Activated CD8-positive, alpha-beta memory T cell treated with anti-CD3 and anti-CD28 coated beads, Interleukin-2, amount 10 ng/mL, durations not matched to agents 7 days and 5 days (primary cell): Measurements from ENCODE around the gene MPP7. TPM values are rescaled to one million over a fixed set of nuclear protein-coding genes. Genes with fewer than 3 reads are reported as not detected.

Source experiments
- ATAC-seq: fragments of 150-1000 bp; cut with Tn5 transposase; one replicate; pipeline ENCODE4 v1.10.0; 2021; ENCODE audit warnings: moderate library complexity
- CTCF ChIA-PET: fragments of 350-600 bp; sonication (Branson Sonifier 250); formaldehyde crosslinking; loops from one replicate; lab custom pipeline; 2021; ENCODE audit warnings: antibody characterized with exemption; lab: Charles Lee
- DNase-seq: peaks from one replicate; pipeline ENCODE4 v3.0.0-alpha.2; 2020
- H3K27ac Mint-ChIP-seq: one replicate; pipeline ENCODE4 v1.8.0; 2021; ENCODE audit warnings: mild to moderate bottlenecking, mixed read lengths
- H3K27me3 Mint-ChIP-seq: one replicate; pipeline ENCODE4 v1.8.0; 2021; ENCODE audit warnings: mixed read lengths
- H3K36me3 Mint-ChIP-seq: one replicate; pipeline ENCODE4 v1.8.0; 2021; ENCODE audit warnings: mild to moderate bottlenecking, mixed read lengths
- H3K4me1 Mint-ChIP-seq: one replicate; pipeline ENCODE4 v1.8.0; 2021; ENCODE audit warnings: mixed read lengths
- H3K4me3 Mint-ChIP-seq: one replicate; pipeline ENCODE4 v1.8.0; 2021; ENCODE audit warnings: mild to moderate bottlenecking, moderate library complexity, mixed read lengths
- H3K9me3 Mint-ChIP-seq: one replicate; pipeline ENCODE4 v1.8.0; 2022; ENCODE audit warnings: low read depth, mixed read lengths
- total RNA-seq, 2 experiments: library from RNA; stranded (reverse); gene quantifications; one replicate each; pipeline ENCODE4 v1.2.3, GENCODE V29; 2021

Gene MPP7
- total RNA-seq, 2 experiments from 2014 or later: 1.4 to 3.7 TPM

DNA sequence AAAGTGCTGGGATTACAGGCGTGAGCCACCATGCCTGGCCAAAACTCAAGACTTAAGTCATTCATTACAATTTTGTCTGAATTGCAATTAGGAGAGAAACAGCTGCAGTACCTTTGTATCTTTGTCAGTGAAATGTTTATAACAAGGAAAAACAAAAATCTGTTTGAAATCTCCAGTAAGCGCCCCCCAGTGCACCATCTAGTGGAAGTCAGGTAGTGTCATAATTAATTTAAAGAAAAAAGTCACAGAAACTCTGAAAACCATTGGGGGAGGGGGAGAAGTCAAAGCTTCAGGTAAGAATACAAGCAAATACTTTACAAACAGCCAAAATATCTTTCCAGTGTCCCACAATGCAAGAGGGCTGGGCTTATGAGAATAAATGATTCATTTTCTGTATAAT, 2.8 kb downstream of the MPP7 start:
- peaks cover 30% of the 10 kb centered on the region for H3K4me1 Mint-ChIP-seq
- H3K4me3 Mint-ChIP-seq: no peak overlapping the region
- H3K9me3 Mint-ChIP-seq: no peaks in the 10 kb centered on the region
- peaks cover 21% of the 10 kb centered on the region for H3K27me3 Mint-ChIP-seq
- ATAC-seq (no peak), DNase-seq (no peak)
- CTCF ChIA-PET: interaction anchor here (1.1 to 10.0 kb wide), 6 partner anchors 34 to 132 kb away, joined by 3 to 111 read pairs (median 6); no protein-coding TSS in a partner anchor
- H3K36me3 Mint-ChIP-seq: no peaks in the 10 kb centered on the region
- no peak overlapping the region for H3K27ac Mint-ChIP-seq

GRCh38 chr10:28298951-28299350, 3.9 kb downstream of the MPP7 start:
- Mint-ChIP-seq H3K27me3 (peaks cover 12% of the 10 kb centered on the region), H3K9me3 (no peaks in the 10 kb centered on the region), H3K36me3 (no peaks in the 10 kb centered on the region), H3K27ac (no peak overlapping the region), H3K4me1 (peaks cover 29% of the 10 kb centered on the region), H3K4me3 (no peak overlapping the region)
- CTCF ChIA-PET: interaction anchor here (0.6 to 10.0 kb wide), 6 partner anchors 12 to 1069 kb away, joined by 3 to 111 read pairs (median 6); no protein-coding TSS in a partner anchor
- no peak for DNase-seq
- ATAC-seq: no peak

DNA sequence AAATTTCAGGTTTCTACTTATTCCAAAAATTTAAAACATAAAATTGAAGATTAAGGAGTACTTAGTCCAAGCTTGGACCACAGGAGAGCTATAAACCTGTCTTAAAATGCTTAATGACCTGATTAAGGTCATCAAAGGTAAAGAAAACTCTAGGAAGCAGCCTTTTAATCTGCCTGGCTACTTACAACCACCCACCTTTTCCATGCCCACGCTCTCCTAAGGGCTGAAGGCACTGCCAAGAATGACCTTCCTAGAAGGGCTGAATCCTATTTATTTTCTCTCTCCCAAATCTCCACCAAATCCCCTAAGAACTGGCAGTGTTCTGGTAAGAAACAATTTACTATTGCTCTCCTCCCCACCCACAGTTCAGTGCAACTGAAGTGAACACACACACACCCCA, 6.8 kb downstream of the MPP7 start:
- H3K9me3 Mint-ChIP-seq: no peaks in the 10 kb centered on the region
- H3K27ac Mint-ChIP-seq: no peak overlapping the region
- DNase-seq: no peak
- peaks cover 3% of the 10 kb centered on the region for H3K27me3 Mint-ChIP-seq
- CTCF ChIA-PET: interaction anchor here (1.1 to 10.0 kb wide), 4 partner anchors 78 to 98 kb away, joined by 3 to 111 read pairs (median 4); no protein-coding TSS in a partner anchor
- no peaks in the 10 kb centered on the region for H3K36me3 Mint-ChIP-seq
- no peak overlapping the region for H3K4me3 Mint-ChIP-seq
- H3K4me1 Mint-ChIP-seq: peaks cover 16% of the 10 kb centered on the region
- ATAC-seq: no peak

DNA sequence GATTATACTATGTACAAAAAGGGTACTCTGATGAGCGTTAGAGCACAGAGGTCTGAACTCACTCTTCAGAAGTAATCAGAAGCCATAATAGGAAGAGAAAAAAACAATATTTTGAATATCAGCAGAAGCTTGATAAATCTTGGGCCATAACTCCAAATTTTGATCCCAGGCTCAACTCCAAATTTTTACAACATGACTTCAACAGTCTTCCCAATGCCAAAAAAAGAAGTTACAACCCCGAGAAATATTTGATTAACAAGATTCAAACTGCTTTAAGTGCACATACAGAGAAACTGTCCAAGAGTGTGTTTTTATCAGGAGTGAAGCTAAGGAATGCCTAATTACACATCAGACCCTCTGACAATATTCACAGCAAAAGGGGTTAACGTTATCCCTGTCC, 7.5 kb downstream of the MPP7 start:
- ATAC-seq (no peak), DNase-seq (no peak)
- Mint-ChIP-seq H3K4me3 (no peak overlapping the region), H3K9me3 (no peaks in the 10 kb centered on the region), H3K36me3 (no peaks in the 10 kb centered on the region), H3K27me3 (peaks cover 3% of the 10 kb centered on the region), H3K4me1 (peaks cover 15% of the 10 kb centered on the region), H3K27ac (no peak overlapping the region)
- CTCF ChIA-PET: interaction anchor here (1.1 to 10.0 kb wide), 3 partner anchors 79 to 99 kb away, joined by 3 to 111 read pairs (median 4); no protein-coding TSS in a partner anchor

GRCh38 chr10:28294809-28295208, 8.1 kb downstream of the MPP7 start:
- Mint-ChIP-seq H3K27me3 (peaks cover 3% of the 10 kb centered on the region), H3K27ac (no peak overlapping the region), H3K4me1 (peaks cover 9% of the 10 kb centered on the region), H3K4me3 (no peak overlapping the region), H3K36me3 (no peaks in the 10 kb centered on the region), H3K9me3 (no peaks in the 10 kb centered on the region)
- ATAC-seq: no peak
- DNase-seq: no peak
- CTCF ChIA-PET: interaction anchor here (1.1 to 10.0 kb wide), 4 partner anchors 8 to 99 kb away, joined by 3 to 111 read pairs (median 4); no protein-coding TSS in a partner anchor

DNA sequence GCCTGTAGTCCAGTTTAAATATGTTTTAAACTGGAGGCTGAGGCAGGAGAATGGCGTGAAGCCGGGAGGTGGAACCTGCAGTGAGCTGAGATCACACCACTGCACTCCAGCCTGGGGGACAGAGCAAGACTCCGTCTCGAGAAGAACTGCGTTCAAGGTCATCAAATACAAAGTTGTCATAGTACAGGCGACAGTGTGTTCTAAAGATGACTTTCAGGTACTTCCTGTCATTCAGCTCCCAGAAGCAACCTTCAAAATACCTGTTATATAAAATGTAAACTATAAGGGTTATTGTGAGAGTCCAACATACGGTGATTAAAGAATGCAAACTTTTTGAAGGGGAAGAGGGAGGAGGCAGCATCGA, 8.7 kb downstream of the MPP7 start:
- H3K36me3 Mint-ChIP-seq: no peaks in the 10 kb centered on the region
- CTCF ChIA-PET: interaction anchor here (1.3 kb wide), 1 partner anchor 9 kb away, joined by 3 read pairs; no protein-coding TSS in a partner anchor
- H3K9me3 Mint-ChIP-seq: no peaks in the 10 kb centered on the region
- ATAC-seq: no peak
- H3K27ac Mint-ChIP-seq: no peak overlapping the region
- no peak for DNase-seq
- H3K4me3 Mint-ChIP-seq: no peak overlapping the region
- peaks cover 3% of the 10 kb centered on the region for H3K27me3 Mint-ChIP-seq
- peaks cover 7% of the 10 kb centered on the region for H3K4me1 Mint-ChIP-seq

DNA sequence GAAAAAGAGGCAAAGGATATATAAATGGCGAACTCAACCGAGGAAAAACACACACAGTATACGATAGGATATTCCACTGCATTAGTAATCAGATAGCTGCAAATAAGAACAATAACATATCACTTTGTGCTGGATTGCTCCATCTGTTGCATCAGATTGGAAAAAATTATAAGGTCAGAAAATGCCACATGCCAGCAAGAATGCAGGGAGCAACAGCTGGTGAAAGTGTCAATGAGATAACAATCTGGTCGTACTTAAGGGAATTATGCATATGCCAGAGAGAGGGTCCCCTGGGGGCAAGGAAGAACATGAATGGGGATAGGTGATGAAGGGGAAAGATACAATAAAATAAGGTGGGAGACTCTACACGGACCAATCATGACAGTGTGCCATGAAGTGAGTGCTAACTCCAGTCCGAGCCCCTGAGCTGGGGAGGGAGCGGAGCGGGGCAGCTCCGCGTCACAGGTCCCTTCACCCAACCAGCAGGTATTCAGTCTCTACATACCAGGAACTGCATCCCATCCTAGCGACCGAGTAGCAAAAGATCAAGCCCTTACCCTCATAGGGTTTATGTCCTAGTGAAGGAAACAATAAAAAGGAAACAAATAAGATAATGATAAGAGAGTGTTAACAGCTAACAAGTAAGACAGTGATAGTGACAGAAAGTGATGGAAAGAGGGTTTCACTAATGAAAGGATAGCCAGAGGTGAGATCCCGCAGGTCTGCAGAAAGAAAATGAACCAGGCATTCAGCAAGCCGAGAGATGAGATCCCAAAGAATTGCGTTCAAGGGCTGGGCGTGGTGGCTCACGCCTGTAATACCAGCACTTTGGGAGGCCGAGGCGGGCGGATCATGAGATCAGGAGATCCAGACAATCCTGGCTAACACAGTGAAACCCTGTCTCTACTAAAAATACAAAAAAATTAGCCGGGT, 9.4 kb downstream of the MPP7 start:
- Mint-ChIP-seq H3K27me3 (peaks cover 3% of the 10 kb centered on the region), H3K27ac (no peak overlapping the region), H3K4me1 (peaks cover 2% of the 10 kb centered on the region), H3K9me3 (no peaks in the 10 kb centered on the region), H3K4me3 (no peak overlapping the region), H3K36me3 (no peaks in the 10 kb centered on the region)
- CTCF ChIA-PET: interaction anchor here (1.3 kb wide), 1 partner anchor 10 kb away, joined by 3 read pairs; no protein-coding TSS in a partner anchor
- no peak for DNase-seq
- ATAC-seq: no peak

DNA sequence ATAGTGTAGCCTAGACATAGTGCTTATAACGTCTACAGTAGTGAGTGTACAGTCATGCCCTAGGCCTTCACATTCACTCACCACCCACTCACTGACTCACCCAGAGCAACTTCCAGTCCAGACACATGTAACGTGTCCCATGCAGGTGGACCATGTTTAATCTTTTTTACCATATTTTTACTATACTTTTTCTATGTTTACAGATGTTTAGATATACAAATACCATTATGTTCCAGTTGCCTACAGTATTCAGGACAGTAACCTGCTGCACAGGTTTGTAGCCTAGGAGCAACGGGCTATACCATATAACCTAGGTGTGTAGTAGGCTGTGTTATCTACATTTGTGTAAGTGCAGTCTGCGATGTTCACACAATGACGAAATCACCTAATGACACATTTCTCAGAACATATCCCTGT, 11.0 kb downstream of the MPP7 start:
- no peak overlapping the region for H3K27ac Mint-ChIP-seq
- H3K4me1 Mint-ChIP-seq: peaks cover 2% of the 10 kb centered on the region

GRCh38 chr10:28285816-28286215, 17.0 kb downstream of the MPP7 start:
- Mint-ChIP-seq H3K4me3 (no peak overlapping the region), H3K27me3 (no peaks in the 10 kb centered on the region), H3K9me3 (no peaks in the 10 kb centered on the region), H3K4me1 (no peaks in the 10 kb centered on the region), H3K27ac (no peak overlapping the region), H3K36me3 (no peaks in the 10 kb centered on the region)
- DNase-seq: no peak
- CTCF ChIA-PET: no interaction called here
- no peak for ATAC-seq

More for the DNA sequence above, 11.0 kb downstream of the MPP7 start:
- DNase-seq (no peak), ATAC-seq (peak; percentile 39)
- Mint-ChIP-seq H3K4me3 (no peak overlapping the region), H3K9me3 (no peaks in the 10 kb centered on the region), H3K36me3 (no peaks in the 10 kb centered on the region), H3K27me3 (peaks cover 3% of the 10 kb centered on the region)
- CTCF ChIA-PET: interaction anchor here (1.1 to 1.3 kb wide), 2 partner anchors 50 to 102 kb away, joined by 3 to 5 read pairs; no protein-coding TSS in a partner anchor

DNA sequence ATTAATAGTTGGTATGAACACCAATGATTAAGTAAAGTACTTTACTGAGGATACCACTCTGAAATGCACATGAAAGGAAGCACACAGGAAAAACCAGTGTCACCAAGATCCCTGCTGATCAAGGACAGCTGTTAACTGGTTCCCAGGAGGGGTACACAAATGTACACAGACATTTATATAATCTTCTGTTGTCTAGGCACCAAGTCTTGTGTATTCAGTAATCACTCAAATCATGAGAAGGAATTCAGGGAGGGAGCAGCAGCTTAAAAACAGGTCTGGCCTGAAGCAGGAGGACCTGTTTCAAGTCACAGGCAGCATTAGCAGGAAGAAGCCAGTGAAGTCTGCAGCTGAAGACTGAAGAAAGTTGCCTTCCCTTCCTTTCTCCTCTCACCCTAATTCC, 18.7 kb downstream of the MPP7 start:
- H3K9me3 Mint-ChIP-seq: no peaks in the 10 kb centered on the region
- no peaks in the 10 kb centered on the region for H3K27me3 Mint-ChIP-seq
- H3K4me1 Mint-ChIP-seq: no peaks in the 10 kb centered on the region
- ATAC-seq (no peak), DNase-seq (no peak)
- CTCF ChIA-PET: interaction anchor here (1.2 to 2.3 kb wide), 2 partner anchors 43 to 542 kb away, joined by 3 to 5 read pairs; no protein-coding TSS in a partner anchor
- H3K27ac Mint-ChIP-seq: no peak overlapping the region
- no peak overlapping the region for H3K4me3 Mint-ChIP-seq
- H3K36me3 Mint-ChIP-seq: no peaks in the 10 kb centered on the region

GRCh38 chr10:28283251-28283650, 19.6 kb downstream of the MPP7 start:
- no peak overlapping the region for H3K27ac Mint-ChIP-seq
- CTCF ChIA-PET: interaction anchor here (2.3 kb wide), 1 partner anchor 541 kb away, joined by 5 read pairs; no protein-coding TSS in a partner anchor
- no peak for ATAC-seq
- H3K27me3 Mint-ChIP-seq: no peaks in the 10 kb centered on the region
- no peaks in the 10 kb centered on the region for H3K36me3 Mint-ChIP-seq
- H3K9me3 Mint-ChIP-seq: no peaks in the 10 kb centered on the region
- no peak overlapping the region for H3K4me3 Mint-ChIP-seq
- H3K4me1 Mint-ChIP-seq: no peaks in the 10 kb centered on the region
- no peak for DNase-seq

- no peak overlapping the region for H3K4me3 Mint-ChIP-seq
- DNase-seq (no peak), ATAC-seq (no peak)
- H3K36me3 Mint-ChIP-seq: no peaks in the 10 kb centered on the region
- no peaks in the 10 kb centered on the region for H3K27me3 Mint-ChIP-seq
- no peaks in the 10 kb centered on the region for H3K4me1 Mint-ChIP-seq
- H3K9me3 Mint-ChIP-seq: no peaks in the 10 kb centered on the region
- no peak overlapping the region for H3K27ac Mint-ChIP-seq
- CTCF ChIA-PET: interaction anchor here (0.9 kb wide), 1 partner anchor 110 kb away, joined by 3 read pairs; no protein-coding TSS in a partner anchor
Measured at GRCh38 chr10:28282336-28282735, 20.5 kb downstream of the MPP7 start.

GRCh38 chr10:28281726-28282315, 21.0 kb downstream of the MPP7 start:
- Mint-ChIP-seq H3K27me3 (no peaks in the 10 kb centered on the region), H3K36me3 (no peaks in the 10 kb centered on the region), H3K9me3 (no peaks in the 10 kb centered on the region), H3K4me1 (no peaks in the 10 kb centered on the region), H3K4me3 (no peak overlapping the region), H3K27ac (no peak overlapping the region)
- no peak for ATAC-seq
- no peak for DNase-seq
- CTCF ChIA-PET: interaction anchor here (0.9 kb wide), 1 partner anchor 111 kb away, joined by 3 read pairs; no protein-coding TSS in a partner anchor
